B cell (primary cell): ENCODE measurements around the gene TECTA. TPM values are rescaled to one million over a fixed set of nuclear protein-coding genes. Genes with fewer than 3 reads are reported as not detected.
"Not testable (repeated sequence)": the region's sequence is repeated elsewhere in the genome, so short reads cannot be mapped to it uniquely, and the experiment has no call there.

Experiments used
- ATAC-seq: fragments of 200-7000 bp; cut with Tn5 transposase; one replicate; pipeline ENCODE4 v1.10.0; 2021; ENCODE audit warnings: low read depth, mild to moderate bottlenecking, moderate number of reproducible peaks, moderate library complexity
- CTCF ChIA-PET: fragments of 350-600 bp; sonication (Branson Sonifier 250); formaldehyde crosslinking; loops from one replicate; lab custom pipeline; 2021; ENCODE audit warnings: antibody characterized with exemption, inconsistent platforms; lab: Charles Lee
- POLR2A ChIA-PET: fragments of 350-600 bp; sonication (Branson Sonifier 250); formaldehyde crosslinking; loops from one replicate; lab custom pipeline; 2021; ENCODE audit warnings: antibody characterized with exemption; lab: Charles Lee
- DNase-seq: peaks from one replicate; pipeline ENCODE4 v3.0.0; 2013
- H2AFZ ChIP-seq: 2 replicates; pipeline ENCODE4 v1.6.1; 2012; ENCODE audit warnings: mild to moderate bottlenecking, low read depth, low read length; ENCODE audit not compliant: insufficient read depth, poor library complexity, severe bottlenecking
- H3K27ac ChIP-seq, 2 donors: 1 replicate in 1 of 2; 2 replicates in 1 of 2; pipeline ENCODE4 v1.5.1; 2012 to 2013; ENCODE audit warnings: low read length in 2 of 2, mild to moderate bottlenecking in 2 of 2, moderate library complexity in 1 of 2
- H3K27me3 ChIP-seq, 4 experiments: fragments of 200-600 bp in 1 of 4; sonication (generic) in 1 of 4; replicated peaks in 1 of 4; 1 replicate in 2 of 4; 2 replicates in 2 of 4; pipeline versions ENCODE4 v1.6.1 to v1.7.0; 2013 to 2016; ENCODE audit warnings: low read length in 3 of 4, mild to moderate bottlenecking in 2 of 4, mixed read lengths in 1 of 4, moderate library complexity in 1 of 4; ENCODE audit not compliant: insufficient read depth in 4 of 4, control insufficient read depth in 3 of 4; ENCODE audit errors: control extremely low read depth in 1 of 4
- H3K36me3 ChIP-seq, 2 experiments: replicated peaks in 1 of 2; 1 replicate in 1 of 2; 2 replicates in 1 of 2; pipeline versions ENCODE4 v1.6.1 to v1.7.1; 2013; ENCODE audit warnings: low read length in 1 of 2; ENCODE audit not compliant: insufficient read depth in 2 of 2, control insufficient read depth in 1 of 2; ENCODE audit errors: control extremely low read depth in 1 of 2, extremely low read depth in 1 of 2
- H3K4me1 ChIP-seq, 2 donors: fragments of 200-600 bp in 1 of 2; sonication (generic) in 1 of 2; 1 replicate in 1 of 2; 2 replicates in 1 of 2; pipeline versions ENCODE4 v1.5.1 to v1.6.1; 2013 to 2017; ENCODE audit warnings: low read length in 2 of 2; ENCODE audit not compliant: control insufficient read depth in 2 of 2, insufficient read depth in 2 of 2
- H3K4me2 ChIP-seq: replicated peaks from 2 replicates; pipeline ENCODE3; 2012; ENCODE audit warnings: mild to moderate bottlenecking, low read depth, low read length; ENCODE audit not compliant: poor library complexity, severe bottlenecking
- H3K4me3 ChIP-seq, 5 experiments: fragments of 200-600 bp in 1 of 5; sonication (generic) in 1 of 5; 1 replicate in 3 of 5; 2 replicates in 2 of 5; pipeline versions ENCODE4 v1.5.1 to v1.7.0; 2011 to 2016; ENCODE audit warnings: low read length in 4 of 5, mild to moderate bottlenecking in 4 of 5, low read depth in 2 of 5, control low read depth in 1 of 5, moderate library complexity in 1 of 5; ENCODE audit not compliant: insufficient read depth in 1 of 5; ENCODE audit errors: control extremely low read depth in 1 of 5, extremely low read depth in 1 of 5
- H3K79me2 ChIP-seq: fragments of 200-600 bp; sonication (generic); one replicate; pipeline ENCODE4 v1.6.0; 2016; ENCODE audit warnings: low read length; ENCODE audit not compliant: control insufficient read depth, insufficient read depth
- H3K9ac ChIP-seq: fragments of 200-600 bp; sonication (generic); 2 replicates; pipeline ENCODE4 v1.6.1; 2017; ENCODE audit warnings: mild to moderate bottlenecking, low read length, moderate library complexity
- H3K9me3 ChIP-seq, 3 donors: one replicate each; pipeline versions ENCODE4 v1.6.1 to v1.7.1; 2013; ENCODE audit warnings: low read length in 2 of 3; ENCODE audit not compliant: control insufficient read depth in 2 of 3, insufficient read depth in 1 of 3; ENCODE audit errors: control extremely low read depth in 1 of 3
- H4K20me1 ChIP-seq: 2 replicates; pipeline ENCODE4 v1.6.0; 2012; ENCODE audit warnings: mild to moderate bottlenecking, low read length; ENCODE audit not compliant: insufficient read depth, control insufficient read depth, poor library complexity, severe bottlenecking
- H3K27ac Mint-ChIP-seq: one replicate; pipeline ENCODE4 v1.8.0; 2021; ENCODE audit warnings: mixed read lengths
- H3K27me3 Mint-ChIP-seq: one replicate; pipeline ENCODE4 v1.8.0; 2021; ENCODE audit warnings: mixed read lengths
- H3K4me1 Mint-ChIP-seq: one replicate; pipeline ENCODE4 v1.8.0; 2021; ENCODE audit warnings: mixed read lengths
- H3K4me3 Mint-ChIP-seq: one replicate; pipeline ENCODE4 v1.8.0; 2021; ENCODE audit warnings: mixed read lengths
- H3K9me3 Mint-ChIP-seq: one replicate; pipeline ENCODE4 v1.8.0; 2022; ENCODE audit warnings: mixed read lengths; ENCODE audit not compliant: insufficient read depth
- CTCF ChIP-seq: fragments of 200-600 bp; IDR thresholded peaks from one replicate; pipeline ENCODE4 v1.8.0; 2022; ENCODE audit warnings: antibody characterized with exemption, mild to moderate bottlenecking
- EZH2 ChIP-seq: IDR thresholded peaks from 2 replicates; pipeline ENCODE4 v1.6.1; 2012; ENCODE audit warnings: borderline replicate concordance, low read depth, mild to moderate bottlenecking, moderate library complexity, low read length; ENCODE audit not compliant: insufficient read depth, poor library complexity, severe bottlenecking
- WGBS: methylation state at CpG from one replicate; pipeline ENCODE4 v1.1.5; 2013; ENCODE audit warnings: missing lambda C conversion rate; ENCODE audit not compliant: insufficient coverage; 5-methylcytosine and 5-hydroxymethylcytosine counted together
- intact Hi-C: fragments of 100-400 bp; cut with micrococcal nuclease; formaldehyde crosslinking; loops from one replicate; pipeline ENCODE4 v1.10.0; 2022
- polyA plus RNA-seq: library from polyadenylated mRNA; depleted of rRNA; stranded (reverse); fragments of >200 nt; gene quantifications from 2 replicates; pipeline ENCODE4 v1.2.3, GENCODE V29; 2012
- total RNA-seq, 2 donors: library from RNA; stranded (reverse); fragments of 120-200 nt in 1 of 2; gene quantifications; 1 replicate in 1 of 2; 2 replicates in 1 of 2; pipeline versions ENCODE4 v1.2.3 to v1.2.4, GENCODE V29; 2013 to 2022

Gene TECTA
- total and polyA plus RNA-seq, 2 donors (not counting 1 experiment from before 2014, with no cell fraction given): 0.47 to 0.51 TPM

- H3K4me3 Mint-ChIP-seq: no peak overlapping the region
- intact Hi-C loops: no loop called here
- POLR2A ChIA-PET: no interaction called here
These were observed 62.7 kb downstream of the TECTA start for GRCh38 chr11:121163658-121164308.

DNA sequence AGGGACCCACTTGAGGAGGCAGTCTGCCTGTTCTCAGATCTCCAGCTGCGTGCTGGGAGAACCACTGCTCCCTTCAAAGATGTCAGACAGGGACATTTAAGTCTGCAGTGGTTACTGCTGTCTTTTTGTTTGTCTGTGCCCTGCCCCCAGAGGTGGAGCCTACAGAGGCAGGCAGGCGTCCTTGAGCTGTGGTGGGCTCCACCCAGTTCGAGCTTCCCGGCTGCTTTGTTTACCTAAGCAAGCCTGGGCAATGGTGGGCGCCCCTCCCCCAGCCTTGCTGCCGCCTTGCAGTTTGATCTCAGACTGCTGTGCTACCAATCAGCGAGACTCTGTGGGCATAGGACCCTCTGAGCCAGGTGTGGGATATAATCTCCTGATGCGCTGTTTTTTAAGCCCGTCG is 76.6 kb downstream of the TECTA start:
- peaks cover 1 to 18% (median 12%) of the 10 kb centered on the region in 3 donors for H3K9me3 ChIP-seq
- intact Hi-C loops, H3K27ac ChIP-seq, POLR2A ChIA-PET, H3K4me1 Mint-ChIP-seq, H3K27ac Mint-ChIP-seq, H3K4me2 ChIP-seq, H3K27me3 ChIP-seq, H3K27me3 Mint-ChIP-seq, H3K9ac ChIP-seq, H2AFZ ChIP-seq, ATAC-seq, H3K36me3 ChIP-seq, H3K4me1 ChIP-seq, H3K4me3 Mint-ChIP-seq, H3K4me3 ChIP-seq, H4K20me1 ChIP-seq, DNase-seq, H3K79me2 ChIP-seq: not testable (repeated sequence)
- peaks cover 19% of the 10 kb centered on the region for H3K9me3 Mint-ChIP-seq
- 94% methylated on average over 2 of the region's 10 CpGs for WGBS
- CTCF ChIA-PET: interaction anchor here (0.7 kb wide), 1 partner anchor 17 kb away, joined by 3 read pairs; no protein-coding TSS in a partner anchor

More at GRCh38 chr11:121163658-121164308, 62.7 kb downstream of the TECTA start:
- Histone ChIP-seq H3K9me3 (no peaks in the 10 kb centered on the region), H3K4me3 (no peak overlapping the region), H3K36me3 (no peaks in the 10 kb centered on the region), H3K4me1 (no peaks in the 10 kb centered on the region), H3K27me3 (no peaks in the 10 kb centered on the region), H4K20me1 (no peaks in the 10 kb centered on the region), H3K79me2 (no peaks in the 10 kb centered on the region), H3K9ac (no peak overlapping the region), H3K4me2 (no peak overlapping the region), H2AFZ (no peak overlapping the region), H3K27ac (no peak overlapping the region)
- no peak overlapping the region for H3K27ac Mint-ChIP-seq
- H3K27me3 Mint-ChIP-seq: peaks cover 12% of the 10 kb centered on the region
- TF ChIP-seq CTCF: no peak
- TF ChIP-seq EZH2: no peak
- H3K4me1 Mint-ChIP-seq: no peaks in the 10 kb centered on the region
- CTCF ChIA-PET: no interaction called here
- no peak for DNase-seq
- ATAC-seq: no peak
- 93% methylated on average over 4 of the region's 6 CpGs for WGBS
- H3K9me3 Mint-ChIP-seq: no peaks in the 10 kb centered on the region
